ENCODE data around the gene PPP2R2D. TPM values are rescaled to one million over a fixed set of nuclear protein-coding genes. Genes with fewer than 3 reads are reported as not detected.
A peak's percentile ranks its signal among the peaks of the same experiment; 100 is the strongest.

The PPP2R2D gene
- total RNA-seq, 1 donor from 2014 or later, result 30.0 TPM

DNA sequence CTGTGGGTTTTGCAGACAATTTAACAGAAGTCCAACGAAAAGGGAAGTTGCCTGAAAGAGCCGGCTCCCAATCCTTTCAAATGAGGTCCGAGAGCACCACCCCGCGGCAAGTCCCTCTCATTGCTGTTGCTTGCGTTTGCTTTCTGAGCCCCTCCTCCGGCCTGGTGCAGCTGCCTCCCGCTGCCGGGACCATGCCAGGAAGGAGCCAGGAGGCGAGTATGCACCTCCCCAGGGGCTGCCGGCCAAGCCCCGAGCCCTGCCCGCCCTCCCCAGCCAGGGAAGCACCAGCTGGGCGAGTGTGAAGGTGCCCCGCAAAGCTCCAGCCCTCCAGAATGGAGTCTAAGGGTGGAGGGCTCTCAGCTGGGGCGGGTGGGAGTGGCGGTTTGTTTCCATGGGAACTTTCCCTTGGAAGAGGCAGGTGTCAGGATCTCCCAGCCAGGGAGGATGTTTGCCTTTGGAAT is 25.8 kb upstream of the PPP2R2D start:
- peaks cover 7% of the 10 kb centered on the region for H3K4me1 ChIP-seq
- H3K9me3 ChIP-seq, result no peaks in the 10 kb centered on the region
- intact Hi-C loops (cut with DNase I), result no loop called here
- no peak overlapping the region for H3K27ac ChIP-seq
- H3K36me3 ChIP-seq, result no peaks in the 10 kb centered on the region
- TF ChIP-seq, protein P1, sequence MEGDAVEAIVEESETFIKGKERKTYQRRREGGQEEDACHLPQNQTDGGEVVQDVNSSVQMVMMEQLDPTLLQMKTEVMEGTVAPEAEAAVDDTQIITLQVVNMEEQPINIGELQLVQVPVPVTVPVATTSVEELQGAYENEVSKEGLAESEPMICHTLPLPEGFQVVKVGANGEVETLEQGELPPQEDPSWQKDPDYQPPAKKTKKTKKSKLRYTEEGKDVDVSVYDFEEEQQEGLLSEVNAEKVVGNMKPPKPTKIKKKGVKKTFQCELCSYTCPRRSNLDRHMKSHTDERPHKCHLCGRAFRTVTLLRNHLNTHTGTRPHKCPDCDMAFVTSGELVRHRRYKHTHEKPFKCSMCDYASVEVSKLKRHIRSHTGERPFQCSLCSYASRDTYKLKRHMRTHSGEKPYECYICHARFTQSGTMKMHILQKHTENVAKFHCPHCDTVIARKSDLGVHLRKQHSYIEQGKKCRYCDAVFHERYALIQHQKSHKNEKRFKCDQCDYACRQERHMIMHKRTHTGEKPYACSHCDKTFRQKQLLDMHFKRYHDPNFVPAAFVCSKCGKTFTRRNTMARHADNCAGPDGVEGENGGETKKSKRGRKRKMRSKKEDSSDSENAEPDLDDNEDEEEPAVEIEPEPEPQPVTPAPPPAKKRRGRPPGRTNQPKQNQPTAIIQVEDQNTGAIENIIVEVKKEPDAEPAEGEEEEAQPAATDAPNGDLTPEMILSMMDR (IDR thresholded peaks at IDR 0.05), result peak; percentile 75
- no peak overlapping the region for H3K4me3 ChIP-seq
- DNase-seq (peak; percentile 77), ATAC-seq (peak; percentile 73 to 82)
- H3K27me3 ChIP-seq (ENCODE audit: low read depth), result peaks cover 65% of the 10 kb centered on the region

DNA sequence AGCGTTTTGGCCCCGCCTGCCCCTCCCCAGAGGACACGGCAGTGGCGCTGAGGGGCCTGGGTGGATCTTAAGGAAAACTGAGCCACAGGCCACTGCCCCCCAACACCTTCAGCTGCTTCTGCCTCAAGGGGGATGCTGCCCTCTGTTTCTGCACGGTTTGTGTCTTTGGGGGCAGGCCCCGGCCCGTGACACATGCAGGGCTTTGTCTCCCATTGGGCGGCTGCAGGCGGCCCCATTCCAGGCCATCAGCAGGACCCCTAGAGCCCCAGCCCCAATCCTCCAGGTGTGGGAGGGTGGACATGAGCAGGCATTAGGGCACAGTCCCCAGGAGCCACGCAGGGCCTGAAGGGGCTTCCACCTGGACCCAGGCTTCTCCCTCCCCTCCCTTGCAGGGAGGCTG is 25.3 kb upstream of the PPP2R2D start:
- intact Hi-C loops (cut with DNase I), result no loop called here
- H3K27me3 ChIP-seq (ENCODE audit: low read depth), result peaks cover 63% of the 10 kb centered on the region
- DNase-seq (peak; percentile 32), ATAC-seq (peak; percentile 4 to 11)
- H3K4me3 ChIP-seq, result no peak overlapping the region
- H3K36me3 ChIP-seq, result no peaks in the 10 kb centered on the region
- TF ChIP-seq, protein P1 (IDR thresholded peaks at IDR 0.05), result no peak
- no peak overlapping the region for H3K27ac ChIP-seq
- no peaks in the 10 kb centered on the region for H3K9me3 ChIP-seq
- peaks cover 7% of the 10 kb centered on the region for H3K4me1 ChIP-seq

DNA sequence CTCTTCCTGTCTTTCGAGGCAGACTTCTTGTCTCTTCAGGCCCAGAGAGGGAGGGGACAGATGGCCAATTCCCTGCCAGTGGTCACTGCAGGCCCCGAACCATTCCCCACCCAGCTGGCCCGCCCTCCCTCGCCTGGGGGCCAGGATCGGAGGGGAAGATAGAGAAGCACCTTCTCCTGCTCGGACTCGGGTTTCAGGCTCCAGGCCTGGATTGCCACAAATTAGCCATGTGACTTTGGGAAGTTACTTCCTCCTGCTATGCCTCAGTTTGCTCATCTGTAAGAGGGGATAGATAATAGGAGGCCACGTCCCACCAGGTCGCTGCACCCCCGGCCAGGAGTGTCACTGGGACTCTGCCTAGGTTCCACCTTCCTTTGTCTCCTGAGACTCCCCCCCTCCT is 24.8 kb upstream of the PPP2R2D start:
- no peak overlapping the region for H3K27ac ChIP-seq
- TF ChIP-seq, protein P1 (IDR thresholded peaks at IDR 0.05), result no peak
- intact Hi-C loops (cut with DNase I), result no loop called here
- DNase-seq, result no peak
- H3K36me3 ChIP-seq, result no peaks in the 10 kb centered on the region
- ATAC-seq, result no peak
- H3K4me1 ChIP-seq, result peaks cover 7% of the 10 kb centered on the region
- H3K27me3 ChIP-seq (ENCODE audit: low read depth), result peaks cover 58% of the 10 kb centered on the region
- H3K4me3 ChIP-seq, result no peak overlapping the region
- no peaks in the 10 kb centered on the region for H3K9me3 ChIP-seq

DNA sequence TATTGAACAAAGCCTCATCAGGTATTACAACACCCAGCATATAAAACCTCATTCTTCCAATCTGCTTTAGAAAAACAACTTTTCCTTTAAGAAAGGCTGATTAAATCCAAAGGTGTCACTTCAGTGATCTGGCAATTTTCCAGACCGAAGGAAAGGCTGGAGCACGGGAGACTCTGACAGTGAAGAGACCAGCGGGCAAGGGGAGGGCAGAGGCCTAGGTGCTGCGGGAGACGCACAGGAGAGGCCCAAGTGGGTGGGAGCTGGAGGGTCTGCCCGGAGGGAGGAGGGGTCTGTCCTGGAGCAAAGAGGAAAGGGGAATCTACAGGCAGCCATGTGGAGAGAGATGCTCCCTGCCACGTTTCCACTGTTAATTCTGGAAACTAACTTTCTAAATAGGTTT is 24.3 kb upstream of the PPP2R2D start:
- no peak overlapping the region for H3K4me3 ChIP-seq
- DNase-seq (no peak), ATAC-seq (no peak)
- intact Hi-C loops (cut with DNase I), result no loop called here
- peaks cover 58% of the 10 kb centered on the region for H3K27me3 ChIP-seq (ENCODE audit: low read depth)
- no peaks in the 10 kb centered on the region for H3K36me3 ChIP-seq
- H3K27ac ChIP-seq, result no peak overlapping the region
- TF ChIP-seq, protein P1 (IDR thresholded peaks at IDR 0.05), result no peak
- no peaks in the 10 kb centered on the region for H3K9me3 ChIP-seq
- peaks cover 7% of the 10 kb centered on the region for H3K4me1 ChIP-seq

DNA sequence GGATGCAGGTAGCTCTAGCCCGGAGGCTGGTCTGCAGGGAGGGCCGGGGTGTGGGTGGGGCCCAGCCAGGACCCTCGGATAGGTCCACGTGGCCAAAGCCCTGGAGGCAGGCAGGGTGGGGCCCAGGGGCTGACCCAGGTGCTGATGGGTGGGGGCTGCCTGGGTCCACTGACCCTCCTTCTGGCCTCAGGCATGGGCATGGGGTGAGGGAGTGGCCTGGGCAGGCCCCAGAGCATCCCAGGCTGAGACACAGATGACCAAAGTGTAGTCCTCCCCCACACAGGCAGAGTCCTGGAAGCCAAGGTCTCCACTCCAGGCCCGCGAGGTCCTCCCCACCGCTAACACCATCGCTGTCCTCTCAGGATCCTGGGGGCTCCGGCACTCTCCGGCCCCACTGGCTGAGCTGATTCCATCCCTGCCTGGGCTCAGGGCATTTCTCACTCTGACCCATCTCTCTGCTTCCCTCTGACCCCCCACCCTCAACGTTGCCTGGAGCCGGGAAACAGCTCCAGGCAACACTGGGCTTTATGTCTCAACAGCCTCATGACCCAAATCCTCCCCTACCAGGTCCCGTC is 20.7 kb upstream of the PPP2R2D start:
- Histone ChIP-seq H3K27me3 (ENCODE audit: low read depth) (peaks cover 26% of the 10 kb centered on the region), H3K4me3 (no peak overlapping the region), H3K4me1 (peaks cover 2% of the 10 kb centered on the region), H3K27ac (no peak overlapping the region), H3K36me3 (no peaks in the 10 kb centered on the region), H3K9me3 (no peaks in the 10 kb centered on the region)
- TF ChIP-seq, protein P1 (IDR thresholded peaks at IDR 0.05), result no peak
- ATAC-seq (peak in 1 of 2 donors; percentile 10), DNase-seq (no peak)
- intact Hi-C loops (cut with DNase I), result loop anchor here (10.0 kb wide), 1 partner anchor 265 kb away; no protein-coding TSS in a partner anchor

Measured in lower lobe of right lung (tissue), 2 donors.